ENCODE data around the gene SNX32.

The SNX32 gene

GRCh38 chr11:65870706-65871681 lies 37.2 kb downstream of the SNX32 start:
- H3K27ac ChIP-seq = peak overlapping the region; percentile 95 to 96
- no peak for TF ChIP-seq CTCF (IDR thresholded peaks at IDR 0.05)
- peak overlapping the region; percentile 84 for H3K4me3 ChIP-seq
- DNase-seq (ENCODE audit: low spot score) = no peak

GRCh38 chr11:65871811-65872548 lies 38.2 kb downstream of the SNX32 start:
- Histone ChIP-seq H3K4me3 (peak overlapping the region; percentile 84), H3K27ac (peak overlapping the region; percentile 95 to 96)
- no peak for DNase-seq (ENCODE audit: low spot score)
- TF ChIP-seq CTCF (IDR thresholded peaks at IDR 0.05) = no peak

GRCh38 chr11:65872586-65873317 lies 39.0 kb downstream of the SNX32 start, which contains the start of gene EFEMP2:
Gene EFEMP2 (minus strand): TSS chr11:65872800. CDS start chr11:65872354, 446 bp downstream.
- Histone ChIP-seq H3K27ac (peak within 1 kb of the TSS; percentile 95 to 96), H3K4me3 (peak within 1 kb of the TSS; percentile 84)
- no peak for TF ChIP-seq CTCF (IDR thresholded peaks at IDR 0.05)
- no peak for DNase-seq (ENCODE audit: low spot score)

GRCh38 chr11:65873318-65874156 lies 39.8 kb downstream of the SNX32 start:
- no peak for TF ChIP-seq CTCF (IDR thresholded peaks at IDR 0.05)
- DNase-seq (ENCODE audit: low spot score) = peak; percentile 97
- Histone ChIP-seq H3K27ac (peak overlapping the region; percentile 95 to 96), H3K4me3 (peak overlapping the region; percentile 84)

- H3K4me3 ChIP-seq = no peak within 1 kb of the TSS
- no peak for DNase-seq (ENCODE audit: low spot score)
- no peak within 1 kb of the TSS for H3K27ac ChIP-seq
- TF ChIP-seq CTCF (IDR thresholded peaks at IDR 0.05) = no peak
Observed at GRCh38 chr11:65879617-65880016, 45.9 kb downstream of the SNX32 start, which contains the start of gene CTSW. Gene CTSW (plus strand): TSS chr11:65879837. CDS start chr11:65879855, 18 bp downstream.

- TF ChIP-seq CTCF (IDR thresholded peaks at IDR 0.05) = no peak
- Histone ChIP-seq H3K4me3 (no peak overlapping the region), H3K27ac (no peak overlapping the region)
- DNase-seq (ENCODE audit: low spot score) = no peak
Observed at GRCh38 chr11:65880027-65880426, 46.3 kb downstream of the SNX32 start.
